Stimulated activated CD8-positive, alpha-beta memory T cell treated with anti-CD3 and anti-CD28 coated beads, Interleukin-4, amount 100 ng/mL, for 1 hour (primary cell): Measurements from ENCODE around the gene RPLP2.

ENCODE experiments used
- DNase-seq, 2 donors: peaks; one replicate each; pipeline ENCODE4 v3.0.0-alpha.2; 2020; ENCODE audit warnings: low read depth in 2 of 2, low spot score in 1 of 2

Gene RPLP2

DNA sequence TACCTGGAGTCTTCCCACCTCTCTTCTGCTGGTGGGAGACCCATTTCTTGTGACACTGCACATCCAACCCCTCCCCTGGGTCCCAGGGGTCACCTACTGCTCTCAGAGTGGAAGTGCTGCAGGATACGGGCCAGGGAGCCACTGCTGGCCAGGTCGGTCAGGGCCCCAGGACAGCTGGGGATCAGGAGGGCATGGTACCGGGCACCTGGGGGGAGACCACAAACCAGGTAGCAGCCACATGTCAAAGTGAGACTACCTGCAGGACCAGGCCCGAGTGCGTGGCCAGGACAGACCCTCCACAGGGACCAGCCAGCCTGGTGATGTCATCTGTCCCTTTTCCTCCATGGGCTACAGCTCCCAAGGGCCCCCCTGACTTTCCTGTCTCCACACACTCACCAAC lies 36.3 kb upstream of the RPLP2 start:
- DNase-seq = no peak

- no peak for DNase-seq
Measured at GRCh38 chr11:773830-774229, 35.9 kb upstream of the RPLP2 start.

DNA sequence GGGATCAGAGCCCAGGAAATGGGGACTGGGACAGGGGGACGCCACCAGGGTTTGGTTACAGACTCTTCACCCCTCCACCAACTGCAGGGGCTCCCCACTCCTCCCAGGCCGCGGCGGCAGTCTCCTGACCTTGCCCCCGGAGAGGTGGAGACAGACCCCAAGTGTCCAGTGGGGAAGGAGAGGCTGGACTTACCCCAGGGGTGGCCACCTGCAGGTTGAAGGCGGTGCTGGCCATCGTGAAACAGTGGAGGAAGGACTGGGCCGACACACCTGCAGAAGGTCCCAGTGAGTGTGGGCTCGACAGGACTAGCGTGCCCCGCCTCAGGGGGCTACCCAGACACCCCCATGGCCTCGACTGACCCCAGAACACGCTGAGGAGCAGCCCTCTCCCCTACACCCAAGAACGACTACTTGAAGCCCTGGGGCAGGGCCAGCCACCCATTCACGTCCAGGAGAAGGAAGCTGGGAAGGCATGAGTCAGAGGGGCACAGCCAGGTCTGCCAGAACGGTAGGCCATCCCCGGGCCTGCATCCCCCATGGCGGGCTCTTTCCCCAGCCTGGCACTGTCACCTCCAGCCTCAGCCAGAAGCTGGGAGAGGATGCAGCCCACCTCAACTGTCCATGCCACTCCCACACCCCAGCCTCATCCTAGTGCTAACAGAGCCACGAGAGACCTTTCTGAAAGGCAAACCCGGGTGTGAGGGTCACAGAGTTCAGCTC lies 34.7 kb upstream of the RPLP2 start:
- no peak for DNase-seq

DNA sequence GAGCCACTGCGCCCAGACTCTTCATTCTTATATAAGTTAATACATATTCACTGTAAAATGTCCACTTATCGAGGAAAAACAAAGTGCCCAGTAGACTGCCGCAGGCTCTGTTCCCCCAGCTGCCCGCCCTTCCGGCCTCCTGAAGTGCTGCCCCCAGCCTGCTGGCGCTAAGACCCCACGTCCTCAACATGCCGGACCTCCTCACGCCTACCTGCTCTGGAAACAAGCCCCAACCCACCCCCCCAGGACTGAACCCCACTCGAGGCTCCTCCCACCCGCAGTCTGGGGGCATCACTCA lies 33.6 kb upstream of the RPLP2 start:
- no peak for DNase-seq

DNA sequence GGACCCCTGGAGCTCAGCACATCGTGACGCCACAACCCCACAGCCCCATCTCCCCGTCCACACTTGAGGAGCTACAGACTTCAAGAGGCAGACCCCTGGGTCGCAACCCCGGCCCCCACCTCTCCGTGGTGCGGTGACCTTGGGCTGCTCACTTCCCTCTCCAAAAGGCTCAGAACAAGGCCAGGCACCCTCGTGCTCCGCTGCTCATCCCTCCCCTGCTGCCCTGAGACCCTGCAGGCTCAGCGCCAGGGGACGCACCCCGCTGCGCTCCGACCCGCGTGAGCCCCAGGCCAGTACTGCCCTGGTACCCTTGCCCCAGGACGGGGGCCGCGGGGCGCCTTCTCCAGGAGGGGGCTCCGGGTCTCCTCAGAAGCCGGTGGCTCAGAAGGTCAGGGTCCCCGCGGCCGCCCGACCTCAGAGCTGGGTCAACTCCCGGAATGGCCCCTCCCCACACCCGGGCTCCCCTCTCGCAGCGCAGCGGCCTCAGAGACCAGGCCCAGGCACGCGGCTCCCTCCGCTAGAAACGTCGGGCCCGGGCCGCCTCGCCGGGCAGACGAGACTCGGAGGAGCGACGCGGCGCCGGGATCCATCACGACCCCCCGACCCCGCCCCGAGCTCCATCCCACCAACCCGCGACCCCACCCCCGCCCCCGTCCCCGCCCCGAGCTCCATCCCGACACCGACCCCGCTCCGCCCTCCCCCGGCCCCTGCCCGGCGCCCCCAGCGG lies 33.0 kb upstream of the RPLP2 start:
- DNase-seq = no peak

GRCh38 chr11:777288-778255 lies 32.2 kb upstream of the RPLP2 start, which contains the start of gene GATD1:
TSS of gene GATD1 (minus strand) at chr11:777487. CDS start at chr11:777462, 25 bp downstream.
- DNase-seq = peak; percentile 72 to 87

DNA sequence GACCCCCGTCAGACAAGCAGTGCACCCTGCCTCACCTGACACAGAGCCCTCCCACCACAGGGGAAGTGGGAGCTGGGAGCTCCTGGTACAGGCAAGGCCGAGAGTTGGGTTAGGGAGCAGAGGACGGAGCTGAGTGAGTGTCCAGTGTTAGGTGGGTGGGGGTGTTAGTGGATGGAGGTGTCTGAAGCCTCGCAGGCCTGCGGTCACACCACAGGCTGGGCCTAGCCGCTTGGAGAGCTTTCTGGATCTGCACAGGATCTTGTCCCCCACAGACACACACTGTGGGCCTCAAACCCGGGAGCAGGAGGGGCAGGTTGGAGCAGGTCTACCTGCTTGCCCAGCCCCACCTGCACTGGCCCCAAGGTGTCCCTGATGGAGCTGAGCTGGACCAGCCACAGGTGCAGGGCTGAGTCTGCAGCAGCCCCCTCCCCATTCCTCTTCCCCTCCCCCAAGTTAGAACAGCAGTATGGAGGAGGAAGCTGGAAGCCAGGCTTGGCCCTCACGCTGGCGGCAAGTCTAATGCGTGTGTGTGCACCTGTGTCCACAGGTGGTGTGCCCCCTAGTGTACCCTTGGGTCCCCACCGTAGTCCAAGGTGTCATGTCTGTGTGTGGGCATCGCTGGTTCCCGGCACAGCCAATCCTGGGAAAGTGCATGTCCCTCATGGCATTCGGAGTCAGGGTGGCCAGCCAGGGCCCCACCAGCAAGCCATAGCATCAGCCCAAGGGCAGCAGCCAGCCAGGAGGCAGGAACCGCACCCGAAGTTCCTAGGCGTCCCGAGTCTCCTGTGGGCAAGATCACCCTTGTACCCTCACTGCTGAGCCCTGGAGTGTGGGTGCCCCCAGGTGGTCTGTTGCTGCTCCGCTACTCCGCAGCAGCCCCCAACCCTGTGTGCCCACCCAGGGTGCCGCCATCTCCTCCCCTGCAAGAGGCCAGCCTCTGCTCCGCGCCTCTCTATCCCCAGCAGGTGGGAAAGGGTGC lies 30.5 kb upstream of the RPLP2 start:
- DNase-seq = no peak

DNA sequence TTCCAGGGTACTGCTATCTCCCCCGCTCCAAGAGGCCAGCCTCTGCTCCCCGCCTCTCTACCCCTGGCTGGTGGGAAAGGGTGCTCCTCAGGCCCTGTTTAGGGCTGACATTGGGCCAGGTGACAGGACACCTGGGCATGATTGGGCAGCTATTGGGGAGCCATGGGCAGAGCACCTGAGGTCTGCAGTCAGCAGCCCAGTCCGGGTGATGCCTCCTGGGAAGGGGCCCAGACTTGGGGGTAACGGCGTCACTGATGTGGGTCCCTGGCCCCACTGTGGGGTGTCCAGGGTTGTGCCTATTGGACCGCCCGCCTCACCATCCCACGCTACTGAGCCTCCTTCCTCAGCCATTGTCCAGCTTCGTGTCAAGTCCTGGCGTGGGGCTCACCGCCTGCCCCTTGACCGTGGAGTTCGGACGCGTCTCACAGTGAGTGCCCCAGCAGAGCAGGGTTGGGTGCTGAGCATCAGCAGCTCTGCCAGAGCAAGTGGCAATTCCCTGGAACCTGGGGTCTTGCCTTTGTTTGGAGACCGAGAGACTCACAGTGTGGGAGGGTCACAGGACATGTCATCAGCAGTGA lies 29.7 kb upstream of the RPLP2 start:
- DNase-seq = no peak

DNA sequence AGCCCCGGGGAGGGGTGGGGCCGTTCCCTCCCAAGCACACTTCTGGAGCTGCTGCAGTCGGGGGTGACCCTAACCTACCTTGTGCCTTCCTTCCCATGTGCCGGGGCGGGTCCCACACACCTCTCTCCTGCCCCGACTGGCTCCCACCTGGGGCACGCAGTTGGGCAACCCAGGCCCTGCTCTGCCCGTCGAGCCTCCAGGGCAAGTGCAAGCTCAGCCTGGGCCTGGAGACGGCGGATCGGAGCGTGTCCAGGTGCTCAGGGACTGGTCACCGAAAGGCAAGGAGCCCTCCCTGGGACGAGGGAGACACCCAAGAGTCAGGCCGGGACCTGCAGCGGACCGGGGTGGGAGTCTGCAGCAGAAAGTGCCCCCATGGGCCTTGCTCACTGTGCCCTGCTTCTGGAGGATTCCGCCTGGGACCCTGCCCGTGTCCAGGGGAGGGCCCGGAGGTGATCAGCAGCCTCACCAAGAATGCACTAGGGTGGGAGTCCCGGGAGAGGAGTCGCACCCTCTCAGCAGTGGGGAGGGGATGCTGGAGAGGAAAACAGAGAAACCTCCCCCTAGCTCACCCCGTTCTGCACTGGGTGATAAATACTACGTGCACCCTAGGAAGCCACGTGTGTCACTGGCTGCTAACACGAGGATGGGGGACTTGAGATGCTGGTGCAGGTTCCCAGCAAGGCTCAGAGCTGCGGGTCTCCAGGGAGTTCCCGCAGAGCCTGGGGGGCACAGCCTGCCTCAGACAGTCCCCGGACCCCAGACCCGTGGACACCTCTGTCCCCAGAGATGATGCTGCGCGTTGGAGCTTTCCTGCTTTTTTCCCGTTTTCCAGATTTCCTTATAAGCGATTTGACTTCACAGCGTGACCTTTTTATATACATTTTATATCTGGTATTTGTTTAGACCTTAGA lies 27.2 kb upstream of the RPLP2 start:
- no peak for DNase-seq

GRCh38 chr11:783581-784015 lies 26.2 kb upstream of the RPLP2 start:
- DNase-seq = no peak

- no peak for DNase-seq
Measured at GRCh38 chr11:786235-787083, 23.3 kb upstream of the RPLP2 start.

DNA sequence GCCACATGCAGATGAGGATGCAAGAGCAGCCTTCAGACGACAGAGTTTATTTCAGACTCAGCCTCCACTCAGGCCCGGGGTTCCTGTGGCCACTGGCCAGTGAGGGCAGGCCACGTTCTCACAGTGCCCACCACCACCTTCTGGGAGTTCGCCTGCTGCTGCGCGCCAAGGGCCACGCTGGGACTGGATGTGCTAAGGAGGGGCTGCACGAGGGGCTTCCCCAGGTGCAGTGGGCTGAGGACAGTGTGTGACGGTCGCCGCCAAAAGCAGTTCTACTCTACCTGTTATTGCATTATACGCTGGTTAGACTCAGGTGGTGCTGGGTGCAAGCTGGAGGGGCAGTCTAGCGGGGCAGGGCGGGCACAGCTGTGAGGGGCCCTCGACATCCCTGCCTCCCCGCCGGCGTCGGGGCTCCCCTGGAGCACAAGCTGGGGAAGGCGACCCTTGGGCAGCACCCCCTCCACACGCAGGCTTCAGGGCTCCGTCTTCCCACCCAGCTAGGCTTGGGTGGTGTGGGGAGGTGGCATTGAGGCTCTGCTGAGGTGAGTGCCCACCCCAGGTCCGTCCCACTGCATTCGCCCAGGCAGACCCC lies 22.6 kb upstream of the RPLP2 start:
- no peak for DNase-seq

- no peak for DNase-seq
Measured at GRCh38 chr11:788009-788640, 21.6 kb upstream of the RPLP2 start.

GRCh38 chr11:788953-789940 lies 20.5 kb upstream of the RPLP2 start:
- DNase-seq = no peak

DNA sequence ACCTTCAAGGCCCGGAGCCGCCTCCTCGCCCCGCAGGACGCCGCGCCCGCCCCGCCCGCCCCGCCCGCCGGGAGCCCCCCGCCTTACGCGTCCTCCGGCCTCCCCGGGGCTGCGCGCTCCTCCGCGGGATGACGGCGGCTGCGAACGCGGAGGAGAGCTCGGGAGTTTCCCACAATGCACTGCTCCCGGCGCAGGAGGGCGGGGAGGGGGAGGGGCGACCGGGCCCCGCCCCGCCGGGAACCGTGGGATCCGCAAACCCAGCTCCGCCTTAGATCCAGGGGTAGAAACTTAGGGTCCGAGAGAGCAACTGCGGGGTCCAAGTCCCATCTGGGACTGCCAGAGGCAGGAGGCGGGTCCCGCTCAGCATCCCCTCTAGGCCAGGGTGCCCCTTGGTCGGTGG lies 19.8 kb upstream of the RPLP2 start, which contains the start of gene CEND1:
TSS of gene CEND1 (minus strand) at position 148 of the 400 bp plus-strand sequence. CDS start 1,514 bp downstream, outside the sequence.
- no peak for DNase-seq
